Thyroid gland (tissue), 4 donors: ENCODE results near the gene ADAP1. TPM values are rescaled to one million over a fixed set of nuclear protein-coding genes. Genes with fewer than 3 reads are reported as not detected.

Source experiments
- DNase-seq, 2 donors: peaks; one replicate each; pipeline ENCODE4 v3.0.0-alpha.2; 2019
- H3K27ac ChIP-seq, 3 donors: fragments of 200-600 bp; sonication (generic); 1 replicate in 2 of 3; 2 replicates in 1 of 3; pipeline ENCODE4 v1.5.1; 2016 to 2019; ENCODE audit warnings: mild to moderate bottlenecking in 1 of 3, moderate library complexity in 1 of 3
- H3K27me3 ChIP-seq: fragments of 200-600 bp; sonication (generic); one replicate; pipeline ENCODE4 v1.5.1; 2019
- H3K36me3 ChIP-seq, 2 donors: fragments of 200-600 bp; sonication (generic); one replicate each; pipeline ENCODE4 v1.5.1; 2016 to 2019
- H3K4me1 ChIP-seq, 2 donors: fragments of 200-600 bp; sonication (generic); one replicate each; pipeline ENCODE4 v1.5.1; 2017 to 2019
- H3K4me3 ChIP-seq, 3 donors: fragments of 200-600 bp; sonication (generic); replicated peaks in 1 of 3; 1 replicate in 2 of 3; 2 replicates in 1 of 3; pipeline ENCODE4 v1.5.1; 2016; ENCODE audit warnings: mild to moderate bottlenecking in 1 of 3
- H3K9me3 ChIP-seq: fragments of 200-600 bp; sonication (generic); one replicate; pipeline ENCODE4 v1.5.1; 2017
- POLR2A ChIP-seq, 2 donors: fragments of 450-650 bp; IDR thresholded peaks; one replicate each; pipeline ENCODE4 v1.6.1; 2017; ENCODE audit warnings: antibody characterized with exemption in 2 of 2, mild to moderate bottlenecking in 2 of 2, moderate library complexity in 1 of 2
- WGBS, 2 donors: methylation state at CpG; one replicate each; pipeline ENCODE4 v1.1.5; 2017; 5-methylcytosine and 5-hydroxymethylcytosine counted together
- intact Hi-C: fragments of 100-400 bp; cut with DNase I; formaldehyde crosslinking; loops from one replicate; pipeline ENCODE4 v1.15.1; 2023
- total RNA-seq, 4 donors: library from RNA; depleted of rRNA; stranded (reverse); fragments of >200 nt; gene quantifications; one replicate each; pipeline ENCODE4 v1.2.3, GENCODE V29; 2016
- TF ChIP-seq, protein P1 (sequence below), 6 experiments: fragments of 200-600 bp in 3 of 6; fragments of 450-650 bp in 3 of 6; sonication (generic) in 3 of 6; IDR thresholded peaks; one replicate each; pipeline ENCODE4 v1.5.1; 2016 to 2019; ENCODE audit warnings: antibody characterized with exemption in 6 of 6, mild to moderate bottlenecking in 2 of 6, inconsistent platforms in 1 of 6, moderate library complexity in 1 of 6

Gene ADAP1
- total RNA-seq, 4 donors from 2014 or later: 11.7 to 29.9 (median 23.4) TPM

DNA sequence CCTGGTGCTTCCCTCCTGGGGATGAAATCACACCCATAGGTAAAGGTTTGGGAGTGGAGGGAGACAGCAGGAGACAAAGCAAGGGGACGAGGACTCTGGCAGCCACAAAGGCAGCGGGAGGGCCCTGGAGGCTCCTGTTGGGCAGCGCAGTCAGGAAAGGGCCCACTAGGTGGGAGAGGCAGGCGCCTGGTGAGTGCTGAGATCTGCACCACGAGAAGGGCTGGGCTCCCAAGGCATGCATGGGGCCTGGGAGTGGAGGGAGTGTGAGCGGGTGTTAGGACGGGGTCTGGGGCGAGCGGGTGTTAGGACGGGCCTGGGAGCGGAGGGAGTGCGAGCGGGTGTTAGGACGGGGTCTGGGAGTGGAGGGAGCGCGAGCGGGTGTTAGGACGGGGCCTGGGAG lies 65.1 kb downstream of the ADAP1 start:
- no peaks in the 10 kb centered on the region for H3K9me3 ChIP-seq
- no peak overlapping the region for H3K27ac ChIP-seq
- 88 to 93% methylated on average over 10 to 11 of the region's 18 CpGs for WGBS, 2 donors
- no peaks in the 10 kb centered on the region for H3K27me3 ChIP-seq
- DNase-seq: no peak
- H3K4me1 ChIP-seq: no peaks in the 10 kb centered on the region
- no peak overlapping the region for H3K4me3 ChIP-seq
- H3K36me3 ChIP-seq: peaks cover 45 to 55% of the 10 kb centered on the region in 2 donors
- intact Hi-C loops: no loop called here
- no peak for TF ChIP-seq POLR2A (IDR thresholded peaks at IDR 0.05)
- TF ChIP-seq, protein P1, sequence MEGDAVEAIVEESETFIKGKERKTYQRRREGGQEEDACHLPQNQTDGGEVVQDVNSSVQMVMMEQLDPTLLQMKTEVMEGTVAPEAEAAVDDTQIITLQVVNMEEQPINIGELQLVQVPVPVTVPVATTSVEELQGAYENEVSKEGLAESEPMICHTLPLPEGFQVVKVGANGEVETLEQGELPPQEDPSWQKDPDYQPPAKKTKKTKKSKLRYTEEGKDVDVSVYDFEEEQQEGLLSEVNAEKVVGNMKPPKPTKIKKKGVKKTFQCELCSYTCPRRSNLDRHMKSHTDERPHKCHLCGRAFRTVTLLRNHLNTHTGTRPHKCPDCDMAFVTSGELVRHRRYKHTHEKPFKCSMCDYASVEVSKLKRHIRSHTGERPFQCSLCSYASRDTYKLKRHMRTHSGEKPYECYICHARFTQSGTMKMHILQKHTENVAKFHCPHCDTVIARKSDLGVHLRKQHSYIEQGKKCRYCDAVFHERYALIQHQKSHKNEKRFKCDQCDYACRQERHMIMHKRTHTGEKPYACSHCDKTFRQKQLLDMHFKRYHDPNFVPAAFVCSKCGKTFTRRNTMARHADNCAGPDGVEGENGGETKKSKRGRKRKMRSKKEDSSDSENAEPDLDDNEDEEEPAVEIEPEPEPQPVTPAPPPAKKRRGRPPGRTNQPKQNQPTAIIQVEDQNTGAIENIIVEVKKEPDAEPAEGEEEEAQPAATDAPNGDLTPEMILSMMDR (IDR thresholded peaks at IDR 0.05): no peak

DNA sequence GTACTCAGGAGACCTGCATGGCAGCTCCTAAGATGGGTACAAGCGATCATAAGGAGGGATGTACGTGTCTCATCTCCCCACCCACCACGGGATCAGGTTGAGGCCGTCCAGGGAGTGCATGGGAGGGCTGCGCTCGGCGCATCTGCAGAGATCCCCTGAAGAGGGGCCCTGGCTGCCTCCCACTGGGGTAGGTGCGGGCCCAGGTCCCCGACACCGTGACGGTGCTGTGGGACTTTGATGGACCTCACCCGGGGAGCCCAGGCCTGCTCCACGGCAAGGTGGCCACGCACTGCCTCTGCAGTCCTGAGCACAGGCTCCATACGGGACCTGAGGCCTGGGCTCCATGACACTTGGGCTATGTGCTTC lies 65.5 kb downstream of the ADAP1 start:
- no peak overlapping the region for H3K27ac ChIP-seq
- no peak overlapping the region for H3K4me3 ChIP-seq
- intact Hi-C loops: no loop called here
- no peak for DNase-seq
- no peaks in the 10 kb centered on the region for H3K27me3 ChIP-seq
- H3K4me1 ChIP-seq: no peaks in the 10 kb centered on the region
- peaks cover 42 to 51% of the 10 kb centered on the region in 2 donors for H3K36me3 ChIP-seq
- WGBS, 2 donors: 95% methylated on average over 9 of the region's 15 CpGs; no CpG with 5 or more reads in 1 of the 2 donors
- H3K9me3 ChIP-seq: no peaks in the 10 kb centered on the region
- TF ChIP-seq POLR2A (IDR thresholded peaks at IDR 0.05): no peak
- TF ChIP-seq, protein P1 (IDR thresholded peaks at IDR 0.05): no peak

DNA sequence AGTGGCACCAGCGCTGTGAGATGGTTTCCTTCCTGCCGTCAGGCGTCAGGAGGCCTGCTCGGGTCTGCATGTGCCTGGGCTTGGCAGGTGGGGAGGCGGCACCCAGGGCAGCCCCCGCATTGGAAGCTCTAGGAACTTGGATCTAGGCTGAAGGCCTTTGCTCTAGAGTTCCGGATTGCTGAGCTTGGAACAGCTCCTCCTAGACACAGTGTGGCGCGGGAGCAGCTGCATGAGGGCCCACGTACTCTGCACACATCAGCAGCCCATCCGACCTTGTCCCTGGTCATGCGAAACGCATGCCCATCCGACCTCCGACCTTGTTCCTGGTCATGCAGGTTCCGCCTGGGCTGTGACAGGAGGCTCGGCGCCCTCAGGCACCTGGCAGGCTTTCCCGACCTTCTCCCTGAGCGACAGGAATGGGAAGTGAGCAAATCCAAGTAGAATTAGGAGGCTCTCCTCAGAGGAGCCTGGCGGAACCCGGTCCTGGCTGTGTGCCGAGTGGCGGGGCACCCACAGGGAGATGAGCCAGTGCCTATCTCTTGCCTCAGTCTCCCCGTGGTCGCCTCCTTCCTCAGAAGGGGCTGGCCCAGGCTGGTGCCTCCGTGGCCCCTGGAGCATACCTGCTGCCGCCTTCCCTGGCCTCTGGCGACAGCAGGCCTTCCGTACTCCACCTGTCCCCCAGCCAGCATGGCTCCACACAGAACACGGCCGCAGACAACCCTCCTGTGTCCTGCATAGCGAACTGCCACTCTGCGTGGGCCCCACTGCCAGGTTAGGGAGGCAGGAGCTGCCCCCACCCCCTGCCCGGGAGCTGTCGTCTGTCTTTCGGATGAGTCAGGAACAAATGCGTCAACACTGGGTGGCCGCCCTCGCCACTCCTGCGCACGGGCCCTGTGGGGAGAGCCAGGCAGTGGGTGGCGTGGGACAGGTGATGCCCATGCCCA lies 66.1 kb downstream of the ADAP1 start:
- peaks cover 3 to 5% of the 10 kb centered on the region in 2 donors for H3K4me1 ChIP-seq
- no peak for DNase-seq
- H3K36me3 ChIP-seq: peaks cover 38 to 44% of the 10 kb centered on the region in 2 donors

DNA sequence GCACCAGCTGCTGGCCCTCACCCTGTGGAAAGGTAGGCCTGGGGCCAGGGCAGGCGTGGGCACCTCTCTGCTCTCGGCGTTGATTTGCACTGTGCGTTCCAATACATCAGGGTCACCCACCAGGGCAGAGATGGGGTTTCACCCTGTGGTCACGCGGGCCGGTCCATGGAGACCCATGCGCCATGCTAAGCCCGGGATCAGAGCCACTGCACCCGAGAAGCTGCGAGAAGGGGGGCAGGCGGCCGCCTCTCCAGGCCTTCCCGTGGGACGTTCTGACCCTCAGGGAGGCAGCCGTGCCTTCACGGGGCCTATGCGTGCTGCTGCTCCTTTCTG lies 67.0 kb downstream of the ADAP1 start:
- no peak for DNase-seq
- 96 to 100% methylated on average over 1 to 16 of the region's 18 CpGs for WGBS, 2 donors
- Histone ChIP-seq H3K4me3 (no peak overlapping the region), H3K4me1 (peaks cover 10 to 14% of the 10 kb centered on the region in 2 donors), H3K27me3 (no peaks in the 10 kb centered on the region), H3K27ac (no peak overlapping the region), H3K9me3 (no peaks in the 10 kb centered on the region), H3K36me3 (peaks cover 38 to 44% of the 10 kb centered on the region in 2 donors)
- TF ChIP-seq, protein P1 (IDR thresholded peaks at IDR 0.05): no peak
- TF ChIP-seq POLR2A (IDR thresholded peaks at IDR 0.05): no peak
- intact Hi-C loops: no loop called here

More for the DNA sequence above, 66.1 kb downstream of the ADAP1 start:
- H3K27ac ChIP-seq: no peak overlapping the region
- H3K27me3 ChIP-seq: no peaks in the 10 kb centered on the region
- WGBS, 2 donors: 91% methylated on average over 23 to 29 of the region's 43 CpGs
- no peak for TF ChIP-seq POLR2A (IDR thresholded peaks at IDR 0.05)
- TF ChIP-seq, protein P1 (IDR thresholded peaks at IDR 0.05): no peak
- intact Hi-C loops: no loop called here
- no peaks in the 10 kb centered on the region for H3K9me3 ChIP-seq
- H3K4me3 ChIP-seq: no peak overlapping the region
